Esophagus muscularis mucosa (tissue), 4 donors: ENCODE results near the gene CFAP92.

ENCODE experiments used
- EP300 ChIP-seq: sonication (generic); formaldehyde crosslinking; IDR thresholded peaks from one replicate; pipeline ENCODE4 v1.6.1; 2017; ENCODE audit warnings: antibody characterized with exemption
- POLR2A ChIP-seq: fragments of 450-650 bp; IDR thresholded peaks from one replicate; pipeline ENCODE4 v1.6.1; 2017; ENCODE audit warnings: antibody characterized with exemption, moderate library complexity, mild to moderate bottlenecking, low read depth
- POLR2AphosphoS5 ChIP-seq, 2 donors: sonication (generic); formaldehyde crosslinking; IDR thresholded peaks; one replicate each; pipeline ENCODE4 v1.6.1; 2017; ENCODE audit warnings: antibody characterized with exemption in 2 of 2
- TF ChIP-seq, protein P1 (sequence below), 3 experiments: fragments of 200-600 bp in 2 of 3; fragments of 450-650 bp in 1 of 3; sonication (generic) in 2 of 3; IDR thresholded peaks; one replicate each; pipeline ENCODE4 v1.5.1; 2017 to 2019; ENCODE audit warnings: antibody characterized with exemption in 3 of 3, mild to moderate bottlenecking in 2 of 3, moderate library complexity in 1 of 3

DNA sequence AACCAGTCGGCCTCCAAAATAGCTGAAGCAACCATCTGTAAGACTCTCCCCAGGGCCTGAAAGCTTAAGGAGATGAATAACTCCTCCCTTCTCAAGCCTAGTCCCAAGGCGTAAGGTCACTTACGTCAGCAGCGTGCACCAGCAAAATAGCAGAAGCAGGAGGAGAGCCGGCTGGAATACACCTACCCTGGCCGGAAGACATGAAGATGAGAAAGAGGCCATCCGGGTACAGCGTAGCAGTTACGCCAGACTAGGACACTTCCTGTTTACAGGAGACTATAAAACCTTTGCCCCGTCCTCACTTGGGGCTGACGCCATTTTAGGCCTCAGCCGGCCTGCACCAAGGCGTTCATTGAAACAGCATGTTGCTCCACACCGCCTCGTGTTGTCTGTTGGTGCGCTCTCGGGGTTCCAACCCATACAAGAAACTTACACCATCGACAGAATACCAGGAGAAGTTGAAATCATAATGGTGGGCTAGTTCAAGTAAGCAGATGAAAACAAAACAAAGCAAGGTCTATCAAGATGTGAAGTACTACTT lies 2.5 kb downstream of the CFAP92 start:
- TF ChIP-seq EP300 (no peak), POLR2AphosphoS5 (IDR thresholded peaks at IDR 0.05) (no peak), POLR2A (no peak)
- TF ChIP-seq, protein P1, sequence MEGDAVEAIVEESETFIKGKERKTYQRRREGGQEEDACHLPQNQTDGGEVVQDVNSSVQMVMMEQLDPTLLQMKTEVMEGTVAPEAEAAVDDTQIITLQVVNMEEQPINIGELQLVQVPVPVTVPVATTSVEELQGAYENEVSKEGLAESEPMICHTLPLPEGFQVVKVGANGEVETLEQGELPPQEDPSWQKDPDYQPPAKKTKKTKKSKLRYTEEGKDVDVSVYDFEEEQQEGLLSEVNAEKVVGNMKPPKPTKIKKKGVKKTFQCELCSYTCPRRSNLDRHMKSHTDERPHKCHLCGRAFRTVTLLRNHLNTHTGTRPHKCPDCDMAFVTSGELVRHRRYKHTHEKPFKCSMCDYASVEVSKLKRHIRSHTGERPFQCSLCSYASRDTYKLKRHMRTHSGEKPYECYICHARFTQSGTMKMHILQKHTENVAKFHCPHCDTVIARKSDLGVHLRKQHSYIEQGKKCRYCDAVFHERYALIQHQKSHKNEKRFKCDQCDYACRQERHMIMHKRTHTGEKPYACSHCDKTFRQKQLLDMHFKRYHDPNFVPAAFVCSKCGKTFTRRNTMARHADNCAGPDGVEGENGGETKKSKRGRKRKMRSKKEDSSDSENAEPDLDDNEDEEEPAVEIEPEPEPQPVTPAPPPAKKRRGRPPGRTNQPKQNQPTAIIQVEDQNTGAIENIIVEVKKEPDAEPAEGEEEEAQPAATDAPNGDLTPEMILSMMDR (IDR thresholded peaks at IDR 0.05), result no peak
